Neural crest cell (in vitro differentiated cells): Measurements from ENCODE around the gene ACSBG1. TPM values are rescaled to one million over a fixed set of nuclear protein-coding genes. Genes with fewer than 3 reads are reported as not detected.
"Not testable (repeated sequence)": the region's sequence is repeated elsewhere in the genome, so short reads cannot be mapped to it uniquely, and the experiment has no call there.

ENCODE experiments used
- DNase-seq: peaks from one replicate; pipeline ENCODE4 v3.0.0; 2021; ENCODE audit warnings: low read depth, mixed read lengths, low spot score
- H3K27ac Mint-ChIP-seq: one replicate; pipeline ENCODE4 v1.8.0; 2021; ENCODE audit warnings: mild to moderate bottlenecking, mixed read lengths; ENCODE audit not compliant: unreplicated experiment
- H3K27me3 Mint-ChIP-seq: 2 replicates; pipeline ENCODE4 v1.8.0; 2021; ENCODE audit warnings: low read depth, mild to moderate bottlenecking, mixed read lengths
- H3K36me3 Mint-ChIP-seq: 2 replicates; pipeline ENCODE4 v1.8.0; 2021; ENCODE audit warnings: low read depth, mild to moderate bottlenecking, mixed read lengths
- H3K4me1 Mint-ChIP-seq: 2 replicates; pipeline ENCODE4 v1.8.0; 2021; ENCODE audit warnings: mixed read lengths
- H3K4me3 Mint-ChIP-seq: one replicate; pipeline ENCODE4 v1.8.0; 2021; ENCODE audit warnings: mild to moderate bottlenecking, mixed read lengths
- H3K9me3 Mint-ChIP-seq: 2 replicates; pipeline ENCODE4 v1.8.0; 2021; ENCODE audit warnings: mixed read lengths
- total RNA-seq: library from RNA; stranded (reverse); gene quantifications from 2 replicates; pipeline ENCODE4 v1.2.1, GENCODE V29; 2021
- TF ChIP-seq, protein P1 (sequence below): fragments of 200-600 bp; sonication (generic); conservative IDR thresholded peaks from 2 replicates; pipeline ENCODE4 v1.5.0; 2021; ENCODE audit warnings: antibody characterized with exemption, mild to moderate bottlenecking

The ACSBG1 gene
- total RNA-seq, 1 donor from 2014 or later, result 4.9 TPM

DNA sequence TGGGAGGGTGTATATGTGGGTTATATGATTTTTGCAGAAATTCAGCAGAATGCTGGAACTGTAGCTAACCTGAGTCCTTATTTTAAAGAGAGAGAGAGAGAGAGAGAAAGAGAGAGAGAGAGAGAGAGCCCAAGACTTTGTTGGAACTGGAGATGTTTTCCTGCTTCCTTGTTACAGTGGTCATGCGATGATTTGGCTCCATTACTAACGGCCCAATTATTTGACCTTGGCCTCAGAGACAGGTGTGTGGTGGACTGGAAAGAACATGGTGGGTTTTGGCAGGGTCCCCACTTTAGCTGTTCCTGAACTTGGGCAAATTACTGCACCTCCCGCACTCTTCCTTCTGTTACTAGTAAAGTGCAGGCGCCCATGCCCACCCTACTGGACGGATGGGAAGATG, 14.8 kb upstream of the ACSBG1 start:
- Mint-ChIP-seq H3K4me3 (no peak overlapping the region), H3K27ac (no peak overlapping the region), H3K9me3 (no peaks in the 10 kb centered on the region), H3K27me3 (no peaks in the 10 kb centered on the region), H3K36me3 (no peaks in the 10 kb centered on the region), H3K4me1 (peaks cover 8% of the 10 kb centered on the region)
- TF ChIP-seq, protein P1, sequence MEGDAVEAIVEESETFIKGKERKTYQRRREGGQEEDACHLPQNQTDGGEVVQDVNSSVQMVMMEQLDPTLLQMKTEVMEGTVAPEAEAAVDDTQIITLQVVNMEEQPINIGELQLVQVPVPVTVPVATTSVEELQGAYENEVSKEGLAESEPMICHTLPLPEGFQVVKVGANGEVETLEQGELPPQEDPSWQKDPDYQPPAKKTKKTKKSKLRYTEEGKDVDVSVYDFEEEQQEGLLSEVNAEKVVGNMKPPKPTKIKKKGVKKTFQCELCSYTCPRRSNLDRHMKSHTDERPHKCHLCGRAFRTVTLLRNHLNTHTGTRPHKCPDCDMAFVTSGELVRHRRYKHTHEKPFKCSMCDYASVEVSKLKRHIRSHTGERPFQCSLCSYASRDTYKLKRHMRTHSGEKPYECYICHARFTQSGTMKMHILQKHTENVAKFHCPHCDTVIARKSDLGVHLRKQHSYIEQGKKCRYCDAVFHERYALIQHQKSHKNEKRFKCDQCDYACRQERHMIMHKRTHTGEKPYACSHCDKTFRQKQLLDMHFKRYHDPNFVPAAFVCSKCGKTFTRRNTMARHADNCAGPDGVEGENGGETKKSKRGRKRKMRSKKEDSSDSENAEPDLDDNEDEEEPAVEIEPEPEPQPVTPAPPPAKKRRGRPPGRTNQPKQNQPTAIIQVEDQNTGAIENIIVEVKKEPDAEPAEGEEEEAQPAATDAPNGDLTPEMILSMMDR, result no peak
- DNase-seq, result no peak

DNA sequence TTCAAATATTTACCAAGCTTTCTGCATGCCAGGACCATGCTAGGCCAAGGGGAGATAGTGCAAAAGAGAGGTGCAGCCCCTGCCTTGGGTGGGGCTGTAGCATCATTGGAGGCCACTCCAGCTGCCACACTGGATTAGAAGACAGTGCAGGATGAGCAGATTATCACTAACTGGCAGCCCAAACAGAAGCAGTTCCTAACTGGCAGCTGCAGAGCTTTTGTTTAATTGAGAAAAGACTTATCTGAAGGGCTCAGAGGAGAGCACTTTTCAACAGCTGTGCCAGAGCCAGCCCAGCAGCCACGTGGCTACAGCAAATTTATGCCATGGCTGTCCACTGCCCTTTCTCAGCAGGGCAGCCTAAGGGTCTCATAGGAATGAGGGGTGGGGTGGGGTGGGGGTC, 13.5 kb upstream of the ACSBG1 start:
- H3K4me1 Mint-ChIP-seq, result peaks cover 8% of the 10 kb centered on the region
- TF ChIP-seq, protein P1, result no peak
- H3K27ac Mint-ChIP-seq, result no peak overlapping the region
- no peak overlapping the region for H3K4me3 Mint-ChIP-seq
- H3K36me3 Mint-ChIP-seq, result no peaks in the 10 kb centered on the region
- DNase-seq, result no peak
- no peaks in the 10 kb centered on the region for H3K27me3 Mint-ChIP-seq
- H3K9me3 Mint-ChIP-seq, result no peaks in the 10 kb centered on the region

DNA sequence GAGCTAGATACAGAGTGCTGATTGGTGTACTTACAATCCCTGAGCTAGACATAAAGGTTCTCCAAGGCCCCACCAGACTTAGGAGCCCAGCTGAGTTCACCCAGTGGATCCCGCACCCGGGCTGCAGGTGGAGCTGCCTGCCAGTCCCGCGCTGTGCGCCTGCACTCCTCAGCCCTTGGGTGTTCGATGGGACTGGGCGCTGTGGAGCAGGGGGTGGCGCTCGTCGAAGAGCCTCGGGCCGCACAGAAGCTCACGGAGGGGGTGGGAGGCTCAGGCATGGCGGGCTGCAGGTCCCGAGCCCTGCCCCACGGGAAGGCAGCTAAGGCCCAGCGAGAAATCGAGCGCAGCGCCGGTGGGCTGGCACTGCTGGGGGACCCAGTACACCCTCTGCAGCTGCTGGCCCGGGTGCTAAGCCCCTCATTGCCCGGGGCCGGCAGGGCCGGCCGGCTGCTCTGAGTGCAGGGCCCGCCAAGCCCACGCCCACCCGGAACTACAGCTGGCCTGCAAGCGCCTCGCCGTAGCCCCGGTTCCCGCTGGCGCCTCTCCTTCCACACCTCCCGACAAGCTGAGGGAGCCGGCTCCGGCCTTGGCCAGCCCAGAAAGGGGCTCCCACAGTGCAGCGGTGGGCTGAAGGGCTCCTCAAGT, 11.7 kb upstream of the ACSBG1 start:
- H3K4me1 Mint-ChIP-seq, H3K9me3 Mint-ChIP-seq, H3K36me3 Mint-ChIP-seq, H3K27ac Mint-ChIP-seq, H3K4me3 Mint-ChIP-seq, DNase-seq, H3K27me3 Mint-ChIP-seq: not testable (repeated sequence)

DNA sequence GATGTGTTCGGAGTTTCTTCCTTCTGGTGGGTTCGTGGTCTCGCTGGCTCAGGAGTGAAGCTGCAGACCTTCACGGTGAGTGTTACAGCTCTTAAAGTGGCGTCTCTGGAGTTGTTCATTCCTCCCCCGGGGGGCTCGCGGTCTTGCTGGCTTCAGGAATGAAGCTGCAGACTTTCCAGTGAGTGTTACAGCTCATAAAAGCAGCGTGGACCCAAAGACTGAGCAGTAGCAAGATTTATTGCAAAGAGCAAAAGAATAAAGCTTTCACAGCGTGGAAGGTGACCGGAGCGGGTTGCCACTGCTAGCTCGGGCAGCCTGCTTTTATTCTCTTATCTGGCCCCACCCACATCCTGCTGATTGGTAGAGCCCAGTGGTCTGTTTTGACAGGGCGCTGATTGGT, 11.0 kb upstream of the ACSBG1 start:
- H3K4me3 Mint-ChIP-seq, H3K27me3 Mint-ChIP-seq, H3K9me3 Mint-ChIP-seq, DNase-seq, H3K36me3 Mint-ChIP-seq: not testable (repeated sequence)
- Mint-ChIP-seq H3K4me1 (peaks cover 13% of the 10 kb centered on the region), H3K27ac (peak overlapping the region; percentile 46)

DNA sequence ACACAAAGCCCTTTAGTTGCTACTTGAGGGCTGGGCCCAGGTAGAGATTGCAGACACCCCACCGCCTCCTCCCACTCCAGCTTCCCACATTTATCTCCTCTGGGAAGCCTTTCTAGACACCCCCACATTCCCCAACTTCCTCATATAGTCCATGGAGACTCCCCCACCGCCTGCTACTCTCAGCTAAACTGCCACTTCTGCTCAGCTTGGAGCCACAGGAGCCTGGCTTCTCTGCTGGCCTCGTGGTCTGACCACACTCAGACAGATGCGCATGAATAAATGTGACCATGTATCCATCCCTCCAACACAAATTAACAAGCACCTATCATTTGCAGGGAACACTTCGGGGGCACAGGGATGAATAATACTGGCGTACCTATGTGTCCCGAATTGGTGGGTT, 10.5 kb upstream of the ACSBG1 start:
- H3K27ac Mint-ChIP-seq, result no peak overlapping the region
- no peaks in the 10 kb centered on the region for H3K27me3 Mint-ChIP-seq
- TF ChIP-seq, protein P1, result no peak
- H3K9me3 Mint-ChIP-seq, result no peaks in the 10 kb centered on the region
- no peak overlapping the region for H3K4me3 Mint-ChIP-seq
- H3K36me3 Mint-ChIP-seq, result no peaks in the 10 kb centered on the region
- H3K4me1 Mint-ChIP-seq, result peaks cover 13% of the 10 kb centered on the region
- DNase-seq, result no peak

DNA sequence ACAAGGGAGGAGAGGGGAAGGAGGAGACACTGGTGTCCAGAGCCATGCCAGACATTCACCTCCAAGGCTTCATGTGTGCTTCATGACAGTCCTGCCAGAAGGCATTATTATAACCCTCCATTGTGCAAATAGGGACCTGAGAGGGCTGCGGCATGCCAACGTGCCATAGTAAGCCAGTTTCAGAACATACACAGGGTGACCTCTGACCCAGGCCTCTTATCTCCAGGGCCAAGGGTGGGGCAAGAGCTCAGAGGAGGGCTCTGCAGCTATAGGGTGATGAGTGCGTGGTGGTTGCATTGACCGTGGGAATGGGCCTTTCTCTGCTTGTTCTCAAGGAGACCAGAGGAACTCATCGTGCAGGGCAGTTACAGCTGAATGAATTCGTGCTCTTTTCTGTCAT, 9.7 kb upstream of the ACSBG1 start:
- Mint-ChIP-seq H3K27ac (no peak overlapping the region), H3K36me3 (no peaks in the 10 kb centered on the region), H3K4me1 (peaks cover 13% of the 10 kb centered on the region), H3K4me3 (no peak overlapping the region), H3K27me3 (no peaks in the 10 kb centered on the region), H3K9me3 (no peaks in the 10 kb centered on the region)
- TF ChIP-seq, protein P1, result no peak
- no peak for DNase-seq
